ENCODE data around the gene TBC1D5. TPM values are rescaled to one million over a fixed set of nuclear protein-coding genes. Genes with fewer than 3 reads are reported as not detected.

Gene TBC1D5
- polyA plus RNA-seq, 1 experiment = 27.0 TPM

GRCh38 chr3:17562845-17563244, 179.6 kb downstream of the TBC1D5 start:
- no peak for TF ChIP-seq CTCF (IDR thresholded peaks at IDR 0.05; ENCODE audit: insufficient read depth, low read depth, low read length)
- Histone ChIP-seq H3K36me3 (ENCODE audit: control insufficient read depth, insufficient read depth, low read length) (no peaks in the 10 kb centered on the region), H3K27me3 (ENCODE audit: control insufficient read depth, insufficient read depth, low read length) (no peaks in the 10 kb centered on the region), H3K4me3 (ENCODE audit: low read depth, low read length) (no peak overlapping the region)
- DNase-seq (ENCODE audit: low read depth) = no peak
- POLR2A ChIA-PET = no interaction called here
- CTCF ChIA-PET = no interaction called here

- TF ChIP-seq CTCF (IDR thresholded peaks at IDR 0.05; ENCODE audit: insufficient read depth, low read depth, low read length) = no peak
- DNase-seq (ENCODE audit: low read depth) = no peak
- Histone ChIP-seq H3K36me3 (ENCODE audit: control insufficient read depth, insufficient read depth, low read length) (no peaks in the 10 kb centered on the region), H3K4me3 (ENCODE audit: low read depth, low read length) (no peak overlapping the region), H3K27me3 (ENCODE audit: control insufficient read depth, insufficient read depth, low read length) (no peaks in the 10 kb centered on the region)
- ChIA-PET CTCF (no interaction called here), POLR2A (no interaction called here)
Observed at GRCh38 chr3:17558565-17558964, 183.9 kb downstream of the TBC1D5 start.

GRCh38 chr3:17557749-17558463, 184.5 kb downstream of the TBC1D5 start:
- Histone ChIP-seq H3K36me3 (ENCODE audit: control insufficient read depth, insufficient read depth, low read length) (no peaks in the 10 kb centered on the region), H3K27me3 (ENCODE audit: control insufficient read depth, insufficient read depth, low read length) (no peaks in the 10 kb centered on the region), H3K4me3 (ENCODE audit: low read depth, low read length) (no peak overlapping the region)
- no peak for DNase-seq (ENCODE audit: low read depth)
- no peak for TF ChIP-seq CTCF (IDR thresholded peaks at IDR 0.05; ENCODE audit: insufficient read depth, low read depth, low read length)
- CTCF ChIA-PET = no interaction called here
- POLR2A ChIA-PET = interaction anchor here (0.6 kb wide), 1 partner anchor 186 kb away, joined by 4 read pairs; no protein-coding TSS in a partner anchor

- H3K4me3 ChIP-seq (ENCODE audit: low read depth, low read length) = no peak overlapping the region
- TF ChIP-seq CTCF (IDR thresholded peaks at IDR 0.05; ENCODE audit: insufficient read depth, low read depth, low read length) = no peak
- H3K36me3 ChIP-seq (ENCODE audit: control insufficient read depth, insufficient read depth, low read length) = no peaks in the 10 kb centered on the region
- H3K27me3 ChIP-seq (ENCODE audit: control insufficient read depth, insufficient read depth, low read length) = no peaks in the 10 kb centered on the region
- ChIA-PET CTCF (no interaction called here), POLR2A (no interaction called here)
- no peak for DNase-seq (ENCODE audit: low read depth)
Observed at GRCh38 chr3:17555525-17555924, 186.9 kb downstream of the TBC1D5 start.

GRCh38 chr3:17554078-17554477, 188.4 kb downstream of the TBC1D5 start:
- ChIA-PET POLR2A (no interaction called here), CTCF (interaction anchor here (1.9 kb wide), 1 partner anchor 287 kb away, joined by 4 read pairs; no protein-coding TSS in a partner anchor)
- no peak for DNase-seq (ENCODE audit: low read depth)
- H3K27me3 ChIP-seq (ENCODE audit: control insufficient read depth, insufficient read depth, low read length) = no peaks in the 10 kb centered on the region
- no peaks in the 10 kb centered on the region for H3K36me3 ChIP-seq (ENCODE audit: control insufficient read depth, insufficient read depth, low read length)
- no peak overlapping the region for H3K4me3 ChIP-seq (ENCODE audit: low read depth, low read length)
- TF ChIP-seq CTCF (IDR thresholded peaks at IDR 0.05; ENCODE audit: insufficient read depth, low read depth, low read length) = no peak
